Sigmoid colon (tissue), 7 donors: ENCODE data around the gene MEF2A. TPM values are rescaled to one million over a fixed set of nuclear protein-coding genes. Genes with fewer than 3 reads are reported as not detected.

ENCODE experiments used
- DNase-seq: peaks from one replicate; pipeline ENCODE4 v3.0.0-alpha.2; 2019
- H3K27ac ChIP-seq, 4 donors: fragments of 200-600 bp; sonication (generic); one replicate each; pipeline ENCODE4 v1.5.1; 2016 to 2019; ENCODE audit warnings: mild to moderate bottlenecking in 1 of 4
- H3K27me3 ChIP-seq, 3 donors: fragments of 200-600 bp; sonication (generic); one replicate each; pipeline ENCODE4 v1.5.1; 2019; ENCODE audit warnings: mild to moderate bottlenecking in 1 of 3
- H3K36me3 ChIP-seq, 4 donors: fragments of 200-600 bp; sonication (generic); one replicate each; pipeline ENCODE4 v1.5.1; 2016 to 2019
- H3K4me1 ChIP-seq, 4 donors: fragments of 200-600 bp; sonication (generic); one replicate each; pipeline ENCODE4 v1.5.1; 2017 to 2019
- H3K4me3 ChIP-seq, 4 donors: fragments of 200-600 bp; sonication (generic); one replicate each; pipeline ENCODE4 v1.5.1; 2017 to 2019; ENCODE audit warnings: mild to moderate bottlenecking in 2 of 4, moderate library complexity in 1 of 4
- H3K9me3 ChIP-seq, 4 donors: fragments of 200-600 bp in 3 of 4; sonication (generic) in 3 of 4; one replicate each; pipeline versions ENCODE4 v1.5.1 to v1.6.1; 2013 to 2019
- CTCF ChIP-seq, 4 experiments: fragments of 450-650 bp in 3 of 4; fragments of 200-600 bp in 1 of 4; IDR thresholded peaks; one replicate each; pipeline ENCODE4 v1.5.1; 2016 to 2019; ENCODE audit warnings: antibody characterized with exemption in 4 of 4, mild to moderate bottlenecking in 3 of 4, moderate library complexity in 2 of 4
- EP300 ChIP-seq, 4 donors: sonication (generic); formaldehyde crosslinking; IDR thresholded peaks; one replicate each; pipeline ENCODE4 v1.6.1; 2017; ENCODE audit warnings: antibody characterized with exemption in 4 of 4
- POLR2A ChIP-seq, 2 donors: fragments of 450-650 bp; IDR thresholded peaks; one replicate each; pipeline ENCODE4 v1.6.1; 2016; ENCODE audit warnings: antibody characterized with exemption in 2 of 2, mild to moderate bottlenecking in 2 of 2, moderate library complexity in 2 of 2
- POLR2AphosphoS5 ChIP-seq, 4 donors: sonication (generic); formaldehyde crosslinking; IDR thresholded peaks; one replicate each; pipeline ENCODE4 v1.6.1; 2017; ENCODE audit warnings: antibody characterized with exemption in 4 of 4
- WGBS, 2 donors: extraction: QIAGEN DNeasy Blood & Tissue Kit; methylation state at CpG; one replicate each; pipeline ENCODE4 v1.1.7; 2013; 5-methylcytosine and 5-hydroxymethylcytosine counted together
- intact Hi-C: fragments of 100-400 bp; cut with DNase I; formaldehyde crosslinking; loops from one replicate; pipeline ENCODE4 v1.15.1; 2023
- polyA plus RNA-seq, 3 donors: library from polyadenylated mRNA; stranded (reverse); fragments of 200-250 nt; gene quantifications; one replicate each; pipeline ENCODE4 v1.2.3, GENCODE V29; 2013
- total RNA-seq, 4 donors: library from RNA; depleted of rRNA; stranded (reverse); fragments of >200 nt; gene quantifications; one replicate each; pipeline ENCODE4 v1.1.0, GENCODE V29; 2016
- donor health status: healthy with polysubstance abuse.
- donor health status: Bipolar disorder and iron deficiency.
- donor health status: healthy.

MEF2A gene
- total and polyA plus RNA-seq, 7 donors = 11.6 to 123 (median 78.8) TPM

- no peaks in the 10 kb centered on the region for H3K36me3 ChIP-seq
- H3K9me3 ChIP-seq = no peaks in the 10 kb centered on the region
- H3K27me3 ChIP-seq = no peaks in the 10 kb centered on the region
- no peak overlapping the region for H3K27ac ChIP-seq
- DNase-seq = no peak
- H3K4me1 ChIP-seq = peaks cover 0 to 23% (median 12%) of the 10 kb centered on the region in 4 donors
- H3K4me3 ChIP-seq = no peak overlapping the region
- TF ChIP-seq POLR2AphosphoS5 (IDR thresholded peaks at IDR 0.05) (no peak), EP300 (IDR thresholded peaks at IDR 0.05) (no peak), POLR2A (IDR thresholded peaks at IDR 0.05) (no peak), CTCF (IDR thresholded peaks at IDR 0.05) (no peak)
- WGBS, 2 donors = 92 to 95% methylated on average over 4 of the region's 4 CpGs
- intact Hi-C loops = loop anchor here (10.0 kb wide), 1 partner anchor 461 kb away; no protein-coding TSS in a partner anchor
These were observed 170.1 kb downstream of the MEF2A start for GRCh38 chr15:99735868-99736267.

GRCh38 chr15:99736702-99737101 lies 170.9 kb downstream of the MEF2A start:
- intact Hi-C loops = loop anchor here (10.0 kb wide), 1 partner anchor 462 kb away; no protein-coding TSS in a partner anchor
- Histone ChIP-seq H3K36me3 (no peaks in the 10 kb centered on the region), H3K27ac (no peak overlapping the region), H3K9me3 (no peaks in the 10 kb centered on the region), H3K4me1 (peaks cover 0 to 14% (median 6%) of the 10 kb centered on the region in 4 donors), H3K4me3 (no peak overlapping the region), H3K27me3 (no peaks in the 10 kb centered on the region)
- DNase-seq = no peak
- TF ChIP-seq EP300 (IDR thresholded peaks at IDR 0.05) (no peak), POLR2AphosphoS5 (IDR thresholded peaks at IDR 0.05) (no peak), POLR2A (IDR thresholded peaks at IDR 0.05) (no peak), CTCF (IDR thresholded peaks at IDR 0.05) (no peak)
- 86 to 87% methylated on average over 2 of the region's 2 CpGs for WGBS, 2 donors

- DNase-seq = no peak
These were observed 172.4 kb downstream of the MEF2A start for GRCh38 chr15:99738021-99738847.

GRCh38 chr15:99741835-99742234 lies 176.1 kb downstream of the MEF2A start:
- Histone ChIP-seq H3K4me1 (no peaks in the 10 kb centered on the region), H3K4me3 (no peak overlapping the region), H3K27ac (no peak overlapping the region), H3K9me3 (no peaks in the 10 kb centered on the region), H3K27me3 (no peaks in the 10 kb centered on the region), H3K36me3 (no peaks in the 10 kb centered on the region)
- intact Hi-C loops = no loop called here
- DNase-seq = no peak
- TF ChIP-seq POLR2A (IDR thresholded peaks at IDR 0.05) (no peak), CTCF (IDR thresholded peaks at IDR 0.05) (no peak), POLR2AphosphoS5 (IDR thresholded peaks at IDR 0.05) (no peak), EP300 (IDR thresholded peaks at IDR 0.05) (no peak)
- 70 to 73% methylated on average over 2 of the region's 2 CpGs for WGBS, 2 donors

More at GRCh38 chr15:99738021-99738847, 172.4 kb downstream of the MEF2A start:
- intact Hi-C loops = loop anchor here (10.0 kb wide), 1 partner anchor 463 kb away; no protein-coding TSS in a partner anchor
- Histone ChIP-seq H3K36me3 (no peaks in the 10 kb centered on the region), H3K4me1 (peaks cover 0 to 4% (median 0%) of the 10 kb centered on the region in 4 donors), H3K27ac (no peak overlapping the region), H3K27me3 (no peaks in the 10 kb centered on the region), H3K4me3 (no peak overlapping the region), H3K9me3 (no peaks in the 10 kb centered on the region)
- WGBS, 2 donors = 82 to 90% methylated on average over 7 of the region's 7 CpGs
- TF ChIP-seq EP300 (IDR thresholded peaks at IDR 0.05) (no peak), POLR2A (IDR thresholded peaks at IDR 0.05) (no peak)

- H3K27ac ChIP-seq = no peak overlapping the region
- WGBS, 2 donors = 94 to 96% methylated on average over 7 of the region's 7 CpGs
- no peak for DNase-seq
- no peaks in the 10 kb centered on the region for H3K36me3 ChIP-seq
- H3K4me3 ChIP-seq = no peak overlapping the region
- no peaks in the 10 kb centered on the region for H3K27me3 ChIP-seq
- no peaks in the 10 kb centered on the region for H3K4me1 ChIP-seq
- TF ChIP-seq CTCF (IDR thresholded peaks at IDR 0.05) (no peak), EP300 (IDR thresholded peaks at IDR 0.05) (no peak), POLR2AphosphoS5 (IDR thresholded peaks at IDR 0.05) (no peak), POLR2A (IDR thresholded peaks at IDR 0.05) (no peak)
- no peaks in the 10 kb centered on the region for H3K9me3 ChIP-seq
- intact Hi-C loops = no loop called here
These were observed 178.4 kb downstream of the MEF2A start for GRCh38 chr15:99744142-99744541.
